22Rv1 (cell line): Measurements from ENCODE around the gene ECD.

Experiments used
- ZFX ChIP-seq: fragments of 450-650 bp; IDR thresholded peaks from 2 replicates; pipeline ENCODE4 v1.6.1; 2017; ENCODE audit warnings: antibody characterized with exemption, borderline replicate concordance
- TF ChIP-seq, protein P1 (sequence below): fragments of 450-650 bp; IDR thresholded peaks from 2 replicates; pipeline ENCODE4 v1.5.1; 2017; ENCODE audit warnings: mild to moderate bottlenecking

DNA sequence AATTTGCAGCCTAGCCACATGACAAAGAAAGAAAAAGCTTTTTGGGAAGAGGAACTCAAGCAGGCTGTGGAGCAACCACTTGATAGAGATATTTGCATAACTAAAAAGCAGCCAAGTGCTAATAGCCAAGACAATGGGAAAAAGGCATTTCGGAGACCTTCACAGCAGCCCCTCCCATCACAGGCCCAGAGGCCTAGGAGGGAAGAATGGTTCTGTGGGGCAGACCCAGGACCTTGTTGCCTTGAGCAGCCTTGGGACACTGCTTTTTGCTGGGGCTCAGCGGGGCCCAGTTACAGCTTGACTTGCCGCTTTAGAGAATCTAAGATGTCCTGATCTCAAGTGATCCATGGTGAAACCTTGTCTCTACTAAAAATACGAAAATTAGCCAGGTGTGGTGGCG lies 38.6 kb upstream of the ECD start:
- TF ChIP-seq, protein P1, sequence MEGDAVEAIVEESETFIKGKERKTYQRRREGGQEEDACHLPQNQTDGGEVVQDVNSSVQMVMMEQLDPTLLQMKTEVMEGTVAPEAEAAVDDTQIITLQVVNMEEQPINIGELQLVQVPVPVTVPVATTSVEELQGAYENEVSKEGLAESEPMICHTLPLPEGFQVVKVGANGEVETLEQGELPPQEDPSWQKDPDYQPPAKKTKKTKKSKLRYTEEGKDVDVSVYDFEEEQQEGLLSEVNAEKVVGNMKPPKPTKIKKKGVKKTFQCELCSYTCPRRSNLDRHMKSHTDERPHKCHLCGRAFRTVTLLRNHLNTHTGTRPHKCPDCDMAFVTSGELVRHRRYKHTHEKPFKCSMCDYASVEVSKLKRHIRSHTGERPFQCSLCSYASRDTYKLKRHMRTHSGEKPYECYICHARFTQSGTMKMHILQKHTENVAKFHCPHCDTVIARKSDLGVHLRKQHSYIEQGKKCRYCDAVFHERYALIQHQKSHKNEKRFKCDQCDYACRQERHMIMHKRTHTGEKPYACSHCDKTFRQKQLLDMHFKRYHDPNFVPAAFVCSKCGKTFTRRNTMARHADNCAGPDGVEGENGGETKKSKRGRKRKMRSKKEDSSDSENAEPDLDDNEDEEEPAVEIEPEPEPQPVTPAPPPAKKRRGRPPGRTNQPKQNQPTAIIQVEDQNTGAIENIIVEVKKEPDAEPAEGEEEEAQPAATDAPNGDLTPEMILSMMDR, result no peak
- TF ChIP-seq ZFX, result no peak
